GM10266 (cell line): Measurements from ENCODE around the gene COL5A1.

Experiments used
- DNase-seq: peaks from one replicate; pipeline ENCODE4 v3.0.0; 2012; ENCODE audit errors: extremely low spot score
- TF ChIP-seq, protein P1 (sequence below): IDR thresholded peaks from 2 replicates; pipeline ENCODE4 v1.5.1; 2012; ENCODE audit warnings: mild to moderate bottlenecking, low read depth; ENCODE audit not compliant: control insufficient read depth, insufficient read depth; ENCODE audit errors: missing control alignments

COL5A1 gene

DNA sequence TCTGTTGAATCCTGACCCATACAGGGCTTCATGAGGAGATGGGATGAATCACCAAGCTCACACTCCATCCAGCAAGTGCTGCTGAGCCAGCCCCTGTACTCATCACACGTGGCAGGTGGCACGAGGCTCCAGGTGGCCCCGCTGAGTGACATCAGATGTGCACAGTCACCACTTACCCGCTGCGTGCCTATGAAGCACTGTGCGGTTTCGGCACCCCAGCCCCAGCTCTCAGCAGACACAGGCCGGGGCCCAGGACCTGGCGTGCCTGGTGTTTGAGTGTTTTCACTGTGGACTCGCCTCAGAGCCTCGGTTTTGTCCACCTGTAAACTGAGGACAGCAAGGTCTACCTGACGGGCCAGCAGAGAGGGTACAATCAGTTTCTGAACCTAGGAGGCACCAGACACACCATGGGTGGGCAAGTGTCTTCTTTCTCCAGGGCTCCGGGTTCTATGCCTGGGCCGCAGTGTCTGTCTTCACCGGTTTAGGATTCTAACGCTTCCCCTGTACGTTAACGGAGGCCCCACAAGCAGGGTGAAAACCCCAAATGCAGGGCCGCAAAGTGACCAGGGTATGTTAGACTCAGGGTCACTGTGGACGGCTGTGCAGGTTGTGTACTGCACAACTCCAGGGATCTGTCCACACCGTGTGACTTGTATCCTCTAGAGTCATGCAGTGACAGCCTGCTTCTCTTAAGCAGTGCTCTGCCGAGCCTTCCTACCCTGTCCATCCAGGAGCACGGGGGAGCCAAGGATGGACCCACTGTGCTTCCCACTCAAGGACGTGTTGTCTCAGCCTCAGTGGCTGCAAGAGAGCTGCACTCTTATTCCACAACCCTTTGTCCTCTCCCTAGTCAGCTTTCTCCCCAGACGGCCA is 44.3 kb upstream of the COL5A1 start:
- DNase-seq = no peak
- TF ChIP-seq, protein P1, sequence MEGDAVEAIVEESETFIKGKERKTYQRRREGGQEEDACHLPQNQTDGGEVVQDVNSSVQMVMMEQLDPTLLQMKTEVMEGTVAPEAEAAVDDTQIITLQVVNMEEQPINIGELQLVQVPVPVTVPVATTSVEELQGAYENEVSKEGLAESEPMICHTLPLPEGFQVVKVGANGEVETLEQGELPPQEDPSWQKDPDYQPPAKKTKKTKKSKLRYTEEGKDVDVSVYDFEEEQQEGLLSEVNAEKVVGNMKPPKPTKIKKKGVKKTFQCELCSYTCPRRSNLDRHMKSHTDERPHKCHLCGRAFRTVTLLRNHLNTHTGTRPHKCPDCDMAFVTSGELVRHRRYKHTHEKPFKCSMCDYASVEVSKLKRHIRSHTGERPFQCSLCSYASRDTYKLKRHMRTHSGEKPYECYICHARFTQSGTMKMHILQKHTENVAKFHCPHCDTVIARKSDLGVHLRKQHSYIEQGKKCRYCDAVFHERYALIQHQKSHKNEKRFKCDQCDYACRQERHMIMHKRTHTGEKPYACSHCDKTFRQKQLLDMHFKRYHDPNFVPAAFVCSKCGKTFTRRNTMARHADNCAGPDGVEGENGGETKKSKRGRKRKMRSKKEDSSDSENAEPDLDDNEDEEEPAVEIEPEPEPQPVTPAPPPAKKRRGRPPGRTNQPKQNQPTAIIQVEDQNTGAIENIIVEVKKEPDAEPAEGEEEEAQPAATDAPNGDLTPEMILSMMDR = no peak

DNA sequence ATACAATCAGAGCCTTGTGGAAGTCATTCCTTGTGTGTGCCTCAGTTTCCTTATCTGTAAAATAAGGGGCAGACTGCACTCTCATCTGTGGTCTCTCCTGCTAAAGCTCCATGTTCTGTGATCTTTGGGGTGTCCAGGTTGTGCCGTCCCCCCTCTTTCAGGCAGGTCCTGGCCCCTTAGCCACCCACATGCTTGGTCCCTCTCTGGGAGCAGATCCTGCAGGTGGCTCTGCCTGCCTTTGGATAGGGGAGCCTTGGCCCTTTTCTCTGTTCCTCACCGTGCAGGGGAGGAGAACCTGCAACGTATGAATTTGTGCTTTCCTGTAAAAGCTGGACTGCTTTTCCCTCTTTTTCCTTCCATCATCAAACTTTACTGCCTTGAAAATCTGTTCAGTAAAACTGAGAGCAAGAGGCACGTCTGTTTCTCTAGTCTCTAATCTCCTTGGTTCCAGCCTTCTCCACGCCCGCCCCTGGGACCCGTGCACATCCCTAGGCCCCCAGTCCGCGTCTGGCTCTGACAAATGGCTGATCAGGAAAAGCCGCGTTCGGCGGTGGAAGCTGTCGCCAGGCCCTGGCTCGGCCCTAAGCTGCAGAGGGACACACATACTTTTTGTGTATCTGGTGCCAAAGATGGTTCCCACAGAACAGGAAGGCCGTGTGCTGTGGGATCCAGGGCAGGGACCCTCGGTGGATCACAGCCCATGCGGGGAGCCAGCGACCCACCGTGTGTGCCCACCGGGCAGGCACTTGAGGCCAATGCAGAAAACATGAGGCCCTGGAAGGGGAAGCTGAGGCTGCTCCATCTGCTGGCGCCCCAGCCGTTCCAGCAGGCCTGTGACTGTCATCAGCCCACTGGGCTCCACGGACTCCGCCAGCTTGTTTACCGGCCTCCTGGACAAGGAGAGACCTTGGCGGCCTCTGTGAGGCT is 43.4 kb upstream of the COL5A1 start:
- no peak for DNase-seq
- TF ChIP-seq, protein P1 = no peak

DNA sequence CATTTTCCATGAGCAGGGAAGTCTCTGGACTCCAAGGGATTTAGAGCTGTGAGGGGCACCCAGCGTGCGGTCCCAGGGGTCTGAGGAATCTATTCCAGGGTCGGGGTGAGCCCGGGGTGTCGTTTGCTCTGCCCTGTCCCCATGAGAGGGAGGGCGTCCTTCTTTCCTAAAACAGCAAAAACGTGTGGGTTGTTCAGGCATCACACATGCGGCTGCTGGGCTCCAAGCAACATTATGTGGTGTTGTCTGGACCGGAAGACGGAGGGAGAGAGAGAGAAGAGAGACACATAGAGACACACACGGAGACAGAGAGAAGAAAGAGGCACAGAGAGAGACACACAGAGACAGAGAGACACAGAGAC is 42.7 kb upstream of the COL5A1 start:
- TF ChIP-seq, protein P1 = no peak
- no peak for DNase-seq

DNA sequence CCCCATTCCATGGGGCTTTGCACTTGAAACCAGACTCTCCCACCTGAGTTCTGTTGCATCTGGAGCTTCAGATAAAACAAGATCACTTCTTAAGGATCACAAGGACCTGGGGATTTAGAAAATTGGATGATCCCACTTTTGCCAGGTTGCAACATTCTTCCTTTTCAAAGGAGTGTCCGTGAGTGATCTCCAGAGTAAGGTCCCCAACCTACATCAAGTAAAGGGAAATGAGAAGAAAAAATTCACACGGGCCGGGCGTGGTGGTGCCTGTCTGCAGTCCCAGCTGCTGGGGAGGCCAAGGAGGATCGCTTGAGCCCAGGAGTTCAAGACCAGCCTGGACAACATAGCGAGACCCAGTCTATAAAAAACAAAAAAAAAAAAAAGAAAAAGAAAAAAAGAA is 41.2 kb upstream of the COL5A1 start:
- TF ChIP-seq, protein P1 = no peak

DNA sequence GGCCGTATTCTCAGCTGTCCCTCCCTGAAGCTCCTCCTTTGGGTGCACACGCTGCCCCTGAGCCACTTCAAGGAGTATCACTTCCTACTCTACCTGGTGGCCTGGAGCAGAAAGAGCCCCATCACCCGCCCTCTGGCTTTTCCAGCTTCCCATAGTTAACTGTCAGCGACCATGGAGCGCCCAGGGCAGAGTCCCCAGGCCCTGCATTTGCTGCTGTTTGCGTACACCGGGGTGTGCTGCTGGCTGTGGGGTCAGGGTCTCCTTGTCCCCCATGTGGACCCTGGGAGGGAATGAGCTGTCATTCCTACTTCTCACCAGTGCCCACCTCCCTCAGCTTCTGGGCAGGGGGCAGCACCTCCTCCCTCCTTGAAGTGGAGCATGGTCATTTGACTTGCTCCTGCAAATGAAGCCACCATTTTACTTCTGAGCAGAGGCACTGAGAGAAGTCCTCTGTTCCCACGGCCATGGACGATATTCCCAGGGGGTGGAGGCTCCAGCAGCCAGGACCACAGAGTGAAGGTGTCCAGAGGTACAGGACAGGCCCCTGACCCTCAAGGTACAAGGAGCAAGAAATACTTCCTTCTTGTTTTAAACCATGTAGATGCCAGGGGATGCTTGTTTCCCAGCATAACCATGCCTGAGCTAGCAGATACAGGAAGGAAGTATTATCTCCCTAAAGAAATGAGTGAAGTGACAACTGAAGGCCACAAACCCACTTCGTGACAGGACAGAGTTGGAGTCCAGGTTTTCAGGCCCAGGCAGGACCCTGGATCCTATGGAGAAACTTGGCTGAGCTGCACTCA is 40.6 kb upstream of the COL5A1 start:
- TF ChIP-seq, protein P1 = no peak

More for the DNA sequence above, 41.2 kb upstream of the COL5A1 start:
- no peak for DNase-seq

DNA sequence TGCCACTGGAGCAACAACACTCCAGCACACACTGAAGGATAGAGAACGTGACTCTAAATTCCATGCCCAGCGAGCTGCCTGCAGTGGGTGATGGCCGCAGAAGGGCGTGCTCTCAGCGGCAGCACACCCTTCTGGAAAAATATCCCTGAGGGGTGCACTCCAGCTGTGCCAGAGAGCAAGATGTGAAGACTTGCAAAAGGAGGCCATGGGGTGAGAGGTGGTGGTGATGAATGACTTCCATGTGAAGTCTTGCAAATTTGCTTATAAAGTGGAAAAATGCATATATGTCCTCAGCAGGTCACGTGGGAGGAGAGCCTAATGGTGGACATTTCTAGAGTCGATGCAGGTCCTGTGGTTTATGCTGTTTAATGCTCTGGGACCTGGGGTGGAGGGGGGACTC is 39.8 kb upstream of the COL5A1 start:
- TF ChIP-seq, protein P1 = no peak
- DNase-seq = no peak

More for the DNA sequence above, 40.6 kb upstream of the COL5A1 start:
- DNase-seq = no peak
